KOPT-K1 (cell line): ENCODE measurements around the gene RHOB.
"Not testable (repeated sequence)": the region's sequence is repeated elsewhere in the genome, so short reads cannot be mapped to it uniquely, and the experiment has no call there.

Experiments used
- H3K27ac ChIP-seq: fragments of 200-600 bp; sonication (generic); 2 replicates; pipeline ENCODE4 v1.5.1; 2016; ENCODE audit warnings: antibody characterized with exemption, mild to moderate bottlenecking, low read depth, low read length; ENCODE audit not compliant: poor library complexity, severe bottlenecking
- H3K36me3 ChIP-seq: fragments of 200-600 bp; sonication (generic); 2 replicates; pipeline ENCODE4 v1.5.1; 2017; ENCODE audit warnings: antibody characterized with exemption, mild to moderate bottlenecking, low read length, moderate library complexity; ENCODE audit not compliant: insufficient read depth
- H3K9me3 ChIP-seq: fragments of 200-600 bp; sonication (generic); 2 replicates; pipeline ENCODE4 v1.5.1; 2017; ENCODE audit warnings: antibody characterized with exemption, low read length, mild to moderate bottlenecking; ENCODE audit not compliant: insufficient read depth, poor library complexity, severe bottlenecking

RHOB gene

DNA sequence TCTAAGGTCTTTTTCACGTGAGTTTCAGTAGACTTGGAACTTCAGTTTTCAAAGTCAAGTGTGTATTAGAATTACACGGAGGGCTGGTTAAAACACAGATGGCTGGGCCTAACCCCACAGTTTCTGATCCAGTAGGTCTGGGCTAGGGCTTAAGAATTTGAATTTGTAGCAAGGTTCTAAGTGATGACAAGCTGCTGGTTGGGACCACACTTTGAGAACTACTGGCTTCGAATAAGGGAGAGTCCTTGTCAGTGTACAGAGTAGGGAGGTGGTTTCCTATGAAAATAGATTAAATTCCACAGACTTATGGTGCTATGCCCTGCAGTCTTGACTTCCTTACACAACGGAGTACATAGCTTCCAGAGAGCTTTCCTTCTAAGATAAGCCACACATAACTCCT, 4.5 kb downstream of the RHOB start:
- Histone ChIP-seq H3K36me3 (no peaks in the 10 kb centered on the region), H3K9me3 (no peaks in the 10 kb centered on the region), H3K27ac (no peak overlapping the region)

DNA sequence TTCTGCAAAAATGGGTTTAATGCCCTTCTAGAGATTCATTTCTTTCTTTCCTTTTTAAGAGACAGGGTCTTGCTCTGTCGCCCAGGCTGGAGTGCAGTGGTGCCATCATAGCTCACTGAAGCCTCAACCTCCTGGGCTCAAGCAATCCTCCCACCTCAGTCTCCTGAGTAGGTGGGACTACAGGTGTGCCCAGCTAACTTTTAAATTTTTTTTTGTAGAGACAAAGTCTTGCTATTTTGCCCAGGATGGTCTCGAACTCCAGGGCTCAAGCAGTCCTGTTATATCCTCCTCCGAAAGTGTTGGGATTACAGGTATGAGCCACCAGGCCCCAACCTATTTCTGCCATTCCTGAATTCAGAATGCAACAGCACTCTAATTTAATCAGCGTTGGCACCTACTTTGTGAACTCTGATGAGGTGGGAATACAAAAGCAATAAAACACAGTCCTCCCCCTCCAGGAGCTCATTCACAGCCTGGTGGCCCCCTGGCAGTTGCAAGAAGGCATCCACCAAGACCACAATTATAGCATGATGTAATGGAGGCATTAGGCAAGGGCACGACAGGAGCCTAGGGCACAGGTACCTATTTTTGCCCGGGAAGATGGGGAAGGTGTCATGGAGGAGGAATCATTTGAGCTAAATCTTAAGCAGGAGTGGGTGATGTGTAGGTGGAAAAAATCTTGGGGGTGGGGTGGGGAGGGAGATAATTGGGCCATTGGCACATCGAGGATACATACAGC, 5.1 kb downstream of the RHOB start:
- Histone ChIP-seq H3K36me3 (no peaks in the 10 kb centered on the region), H3K27ac (no peak overlapping the region), H3K9me3 (no peaks in the 10 kb centered on the region)

DNA sequence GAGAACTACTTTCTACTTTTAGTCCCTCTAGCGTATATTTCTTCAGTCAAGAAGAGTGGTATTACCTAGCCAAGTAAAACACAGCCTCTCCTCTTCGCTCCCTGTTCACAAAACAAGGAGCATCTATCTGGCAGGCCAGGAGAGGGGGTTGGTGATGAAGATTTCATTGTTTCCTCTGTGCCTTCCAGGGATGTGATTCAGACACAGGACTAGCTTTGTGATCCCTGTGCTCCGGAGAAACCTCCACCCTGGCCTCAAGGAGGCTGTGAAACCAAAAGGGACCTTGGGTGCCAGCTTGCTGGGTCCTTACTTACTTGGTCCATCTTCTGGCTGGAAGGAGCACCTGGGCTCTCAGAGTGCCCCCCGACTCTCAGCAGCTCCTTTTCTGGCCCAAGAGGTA, 5.7 kb downstream of the RHOB start:
- Histone ChIP-seq H3K9me3 (no peaks in the 10 kb centered on the region), H3K36me3 (no peaks in the 10 kb centered on the region), H3K27ac (no peak overlapping the region)

DNA sequence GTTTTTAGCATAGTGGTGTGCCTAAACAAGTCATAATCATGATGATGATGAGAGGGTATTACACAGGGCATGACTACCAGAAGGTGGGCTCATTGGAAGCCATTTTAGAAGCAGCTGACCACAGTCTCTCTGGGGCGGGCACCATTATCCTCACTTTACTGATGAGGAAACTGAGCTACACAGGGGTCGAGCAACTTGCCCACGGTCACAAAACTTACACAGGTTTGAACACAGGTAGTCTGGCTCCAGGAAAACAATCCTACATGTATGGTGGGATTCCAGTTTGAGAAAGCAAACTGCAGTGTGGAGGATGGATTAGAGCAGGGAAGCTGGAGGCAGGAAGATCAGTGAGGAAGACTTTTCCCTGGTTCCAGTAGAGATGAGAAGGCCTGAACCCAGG, 6.2 kb downstream of the RHOB start:
- Histone ChIP-seq H3K9me3 (no peaks in the 10 kb centered on the region), H3K36me3 (no peaks in the 10 kb centered on the region), H3K27ac (no peak overlapping the region)

DNA sequence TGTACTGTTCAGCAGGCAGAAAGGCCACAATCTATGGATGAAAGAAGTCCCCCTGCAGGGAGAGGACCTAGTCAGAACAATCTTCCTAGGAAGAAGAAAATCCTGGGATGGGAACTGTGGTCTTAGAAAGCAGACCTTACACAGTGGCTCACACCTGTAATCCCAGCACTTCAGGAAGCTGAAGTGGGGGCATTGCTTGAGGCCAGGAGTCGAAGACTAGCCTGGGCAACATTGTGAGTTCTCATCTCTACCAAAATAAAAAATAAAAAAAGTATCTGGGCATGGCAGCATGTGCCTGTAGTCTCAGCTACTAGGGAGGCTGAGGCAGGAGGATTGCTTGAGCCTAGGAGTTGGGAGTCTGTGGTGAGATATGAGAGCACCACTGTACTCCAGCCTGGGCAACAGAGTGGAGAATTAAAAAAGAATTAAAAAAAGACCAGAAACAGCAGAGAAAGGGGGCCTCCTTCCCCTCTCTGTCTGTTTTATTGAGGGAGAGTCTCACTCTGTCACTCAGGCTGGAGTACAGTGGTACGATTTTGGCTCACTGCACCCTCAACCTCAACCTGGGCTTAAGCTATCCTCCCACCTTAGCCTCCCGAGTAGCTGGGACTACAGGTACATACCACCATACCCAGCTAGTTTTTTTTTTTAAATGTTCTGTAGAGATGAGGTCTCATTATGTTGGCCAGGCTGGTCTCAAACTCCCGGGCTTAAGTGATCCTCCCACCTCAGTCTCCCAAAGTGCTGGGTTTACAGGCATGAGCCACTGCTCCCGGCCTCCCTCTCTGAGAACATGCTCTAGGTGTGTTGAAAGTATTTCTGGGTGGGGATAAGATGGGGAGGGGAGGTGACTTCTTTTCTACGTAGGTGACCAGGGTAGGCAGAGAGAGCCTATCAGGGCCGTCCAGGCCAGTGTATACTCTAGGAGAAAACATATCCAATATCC, 7.4 kb downstream of the RHOB start:
- H3K9me3 ChIP-seq = no peaks in the 10 kb centered on the region
- H3K27ac ChIP-seq = no peak overlapping the region
- H3K36me3 ChIP-seq = no peaks in the 10 kb centered on the region

DNA sequence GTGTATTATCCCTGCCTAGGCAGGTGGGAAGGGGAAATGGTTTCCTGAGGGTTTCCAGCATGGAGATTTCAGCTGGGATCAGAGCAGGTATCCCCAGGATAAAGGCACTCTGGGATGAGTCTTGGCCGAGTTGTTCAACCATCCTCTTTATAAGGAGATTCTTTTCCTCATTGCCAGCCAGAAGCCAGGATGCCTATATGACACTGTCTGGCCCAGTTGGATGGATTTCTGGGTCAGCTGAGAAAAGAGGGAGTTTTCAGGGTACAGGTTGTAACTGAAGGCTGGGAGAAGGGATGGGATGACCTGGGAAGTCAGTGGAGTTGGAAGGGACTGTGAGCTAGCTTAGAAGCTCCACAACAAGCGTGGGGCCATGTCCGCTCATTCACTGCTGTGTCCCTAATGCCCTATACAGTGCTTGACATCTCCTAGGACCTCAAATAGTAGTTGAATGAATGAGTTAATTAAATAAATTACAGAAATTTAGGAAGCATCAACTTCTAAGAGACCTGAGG, 8.3 kb downstream of the RHOB start:
- no peaks in the 10 kb centered on the region for H3K9me3 ChIP-seq

DNA sequence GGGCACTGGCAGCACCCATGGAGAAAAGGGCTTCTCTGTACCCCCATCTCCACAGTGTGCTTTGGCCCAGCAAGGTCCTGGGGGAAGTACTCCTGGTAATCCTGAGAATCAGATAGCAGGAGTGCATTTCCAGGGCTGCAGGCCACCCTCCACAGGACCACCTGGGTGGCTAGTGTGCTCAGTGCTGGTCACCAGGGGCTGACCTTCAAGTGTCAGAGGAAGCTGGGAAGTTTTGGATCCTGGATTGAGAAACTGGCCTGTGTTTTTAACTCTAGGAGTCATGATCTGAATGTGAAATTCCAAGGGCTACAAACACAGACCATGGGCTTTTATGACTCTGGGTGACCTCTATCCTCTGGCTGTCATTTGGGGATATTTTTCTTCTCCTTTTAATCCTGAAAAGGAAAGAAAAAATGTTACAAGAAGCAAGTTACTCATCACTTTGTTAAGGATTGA, 9.3 kb downstream of the RHOB start:
- Histone ChIP-seq H3K36me3 (no peaks in the 10 kb centered on the region), H3K27ac (no peak overlapping the region), H3K9me3 (no peaks in the 10 kb centered on the region)

More for the DNA sequence above, 8.3 kb downstream of the RHOB start:
- H3K27ac ChIP-seq = no peak overlapping the region
- H3K36me3 ChIP-seq = no peaks in the 10 kb centered on the region

DNA sequence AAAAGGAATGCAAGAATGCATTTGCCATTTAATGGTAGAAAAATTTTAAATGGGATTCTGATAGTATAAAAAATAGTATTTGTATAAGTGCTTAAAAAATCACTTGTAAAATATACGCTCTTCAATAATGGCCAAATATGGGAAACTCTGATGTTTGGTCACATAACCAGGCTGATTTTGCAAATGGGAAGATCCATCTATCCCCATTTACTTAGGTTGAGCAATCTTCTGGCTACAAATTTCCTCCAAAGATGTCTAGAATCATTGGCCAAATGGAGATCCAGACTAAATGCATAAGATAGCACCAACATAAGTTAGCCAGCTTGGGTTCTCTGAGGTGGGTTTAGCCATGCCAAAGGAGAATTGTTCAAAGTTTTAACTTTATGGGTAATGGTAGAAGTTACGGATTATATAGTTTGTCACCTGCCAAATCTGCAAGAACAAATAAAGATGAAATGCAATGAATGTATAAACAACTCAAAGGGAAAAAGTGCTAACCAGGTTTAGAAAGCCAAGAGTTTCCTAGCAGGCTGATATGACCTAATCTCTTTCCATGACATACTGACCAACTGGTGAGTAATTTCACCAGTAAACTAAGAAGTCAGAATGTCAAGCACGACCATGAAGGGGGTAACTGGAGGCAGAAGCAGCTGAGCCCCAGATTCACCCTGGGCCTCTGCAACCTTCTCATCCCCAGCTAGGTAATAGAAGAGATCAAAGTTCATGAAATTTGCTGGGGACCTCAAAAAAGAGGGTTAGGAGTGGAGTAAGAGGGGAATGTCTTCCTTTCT, 10.0 kb downstream of the RHOB start:
- H3K27ac ChIP-seq = no peak overlapping the region
- H3K36me3 ChIP-seq = no peaks in the 10 kb centered on the region
- H3K9me3 ChIP-seq = no peaks in the 10 kb centered on the region

DNA sequence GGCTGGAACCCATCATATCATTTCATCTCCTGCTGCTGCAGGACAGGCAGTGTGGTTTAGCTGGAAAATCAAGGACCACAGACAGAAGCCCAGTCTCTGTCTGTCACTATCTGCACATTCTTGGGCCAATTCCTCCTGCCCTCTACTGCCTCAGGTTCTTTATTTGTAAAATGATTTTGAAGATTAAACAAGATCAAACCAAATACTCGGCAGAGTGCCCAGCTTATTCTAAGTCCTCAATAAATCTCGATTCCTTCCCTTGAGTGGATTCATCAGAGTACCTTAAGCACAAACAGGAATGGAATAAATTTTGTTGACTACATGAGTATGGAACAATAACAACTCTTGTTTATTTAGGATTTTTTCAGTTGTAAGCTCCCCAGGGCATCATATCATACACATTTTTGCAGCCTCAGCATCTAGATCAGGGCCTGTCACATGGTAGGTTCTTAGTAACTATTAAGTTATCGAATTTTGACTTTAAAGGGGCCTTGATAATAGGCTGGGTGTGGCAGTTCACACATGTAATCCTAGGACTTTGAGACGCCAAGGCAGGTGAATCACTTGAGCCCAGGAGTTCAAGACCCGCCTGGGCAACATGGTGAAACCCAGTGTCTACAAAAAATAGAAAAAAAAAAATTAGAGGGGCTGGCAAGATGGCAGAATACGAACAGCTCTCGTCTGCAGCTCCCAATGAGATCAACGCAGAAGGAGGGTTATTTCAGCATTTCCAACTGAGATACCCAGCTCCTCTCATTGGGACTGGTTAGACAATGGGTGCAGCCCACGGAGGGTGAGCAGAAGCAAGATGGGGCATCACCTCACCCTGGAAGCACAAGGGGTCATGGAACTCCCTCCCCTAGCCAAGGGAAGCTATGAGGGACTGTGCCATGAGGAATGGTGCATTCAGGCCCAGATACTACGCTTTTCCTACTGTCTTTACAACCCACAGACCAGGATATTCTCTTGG, 11.1 kb downstream of the RHOB start:
- Histone ChIP-seq H3K36me3 (no peaks in the 10 kb centered on the region), H3K9me3 (no peaks in the 10 kb centered on the region), H3K27ac (no peak overlapping the region)

DNA sequence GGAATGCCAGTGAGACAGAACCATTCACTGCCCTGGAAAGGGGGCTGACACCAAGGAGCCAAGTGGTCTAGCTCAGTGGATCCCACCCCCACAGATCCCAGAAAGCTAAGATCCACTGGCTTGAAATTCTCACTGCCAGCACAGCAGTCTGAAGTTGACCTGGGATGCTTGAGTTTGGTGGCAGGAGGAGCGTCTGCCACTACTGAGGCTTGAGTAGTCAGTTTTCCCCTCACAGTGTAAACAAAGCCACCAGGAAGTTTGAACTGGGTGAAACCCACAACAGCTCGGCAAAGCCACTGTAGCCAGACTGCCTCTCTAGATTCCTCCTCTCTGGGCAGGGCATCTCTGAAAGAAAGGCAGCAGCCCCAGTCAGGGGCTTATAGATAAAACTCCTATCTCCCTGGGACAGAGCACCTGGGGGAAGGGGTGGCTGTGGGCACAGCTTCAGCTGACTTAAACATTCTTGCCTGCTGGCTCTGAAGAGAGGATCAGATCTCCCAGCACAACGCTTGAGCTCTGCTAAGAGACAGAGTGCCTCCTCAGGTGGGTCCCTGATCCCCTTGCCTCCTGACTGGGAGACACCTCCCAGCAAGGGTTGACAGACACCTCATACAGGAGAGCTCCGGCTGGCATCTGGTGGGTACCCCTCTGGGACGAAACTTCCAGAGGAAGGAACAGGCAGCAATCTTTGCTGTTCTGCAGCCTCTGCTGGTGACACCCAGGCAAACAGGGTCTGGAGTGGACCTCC, 12.0 kb downstream of the RHOB start:
- not testable (repeated sequence) for H3K36me3 ChIP-seq, H3K27ac ChIP-seq, H3K9me3 ChIP-seq

DNA sequence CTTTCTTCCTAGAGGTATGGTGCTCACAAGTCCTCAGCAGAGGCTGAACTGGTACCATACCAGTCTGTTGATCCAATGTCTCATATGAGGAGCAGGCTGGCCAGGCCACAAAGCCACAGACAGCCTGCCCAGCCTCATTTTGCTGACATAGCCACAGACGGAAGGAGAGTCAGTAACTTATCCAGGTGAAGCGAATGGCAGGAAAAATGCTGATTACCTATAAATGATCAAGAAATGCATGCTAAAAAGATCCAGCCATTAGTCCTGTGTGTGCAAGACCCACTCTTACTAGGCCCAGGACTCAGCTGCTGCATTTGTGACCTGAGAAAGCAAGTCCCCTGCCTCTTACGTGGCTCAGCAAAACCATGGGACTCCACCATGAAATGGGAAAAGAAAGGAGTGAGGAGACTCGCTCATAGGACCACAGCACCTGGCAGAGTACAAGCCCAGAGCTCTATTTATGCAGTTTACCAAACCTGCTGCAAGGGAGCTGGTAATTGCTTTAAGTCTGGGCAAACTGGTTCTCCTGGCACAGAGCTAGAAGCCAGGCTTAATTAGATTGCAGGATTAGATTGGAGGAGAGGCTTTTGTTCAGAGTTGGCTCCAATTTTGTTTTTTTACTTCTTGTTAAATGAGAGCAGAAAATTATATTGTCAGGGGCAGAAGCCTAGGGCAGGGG, 19.0 kb downstream of the RHOB start:
- Histone ChIP-seq H3K9me3 (no peaks in the 10 kb centered on the region), H3K36me3 (no peaks in the 10 kb centered on the region), H3K27ac (no peak overlapping the region)

DNA sequence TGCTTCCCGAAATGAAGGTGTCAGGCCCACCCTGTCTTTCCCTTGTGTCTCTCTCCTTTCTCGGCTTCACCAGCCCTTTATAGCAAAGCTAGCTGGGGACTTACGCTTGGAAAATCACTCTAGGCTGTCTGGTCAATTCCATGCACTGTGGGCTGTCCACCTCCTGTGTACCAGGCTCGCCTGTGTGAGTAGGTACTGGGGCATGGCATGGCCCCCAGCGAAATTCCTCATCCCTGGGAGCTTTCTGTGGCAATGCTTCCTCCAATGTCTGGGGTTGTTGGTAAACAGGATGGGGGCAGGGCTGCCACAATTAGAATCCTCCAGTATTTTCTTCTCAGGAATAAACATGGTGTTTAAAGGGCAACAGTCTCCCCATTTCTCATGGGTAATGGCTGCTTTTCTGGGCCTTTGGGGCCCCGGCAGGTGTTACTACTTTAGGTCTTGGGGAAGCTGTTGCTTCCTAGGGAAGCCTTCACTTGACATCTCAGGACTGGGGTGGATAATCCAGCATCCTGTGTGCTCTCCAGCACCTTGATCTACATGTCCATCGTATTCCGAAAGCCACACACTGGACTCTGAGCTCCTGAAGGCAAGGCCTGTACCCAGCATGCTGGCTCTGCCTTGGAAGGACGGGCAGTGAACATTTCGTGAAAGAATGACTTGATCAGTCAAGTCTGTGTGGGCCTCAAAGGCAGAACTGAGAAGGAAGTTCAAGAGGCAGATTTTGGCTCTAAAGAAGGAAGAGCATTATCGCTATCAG, 21.1 kb downstream of the RHOB start:
- no peaks in the 10 kb centered on the region for H3K36me3 ChIP-seq
- H3K27ac ChIP-seq = no peak overlapping the region
- no peaks in the 10 kb centered on the region for H3K9me3 ChIP-seq
